HG03439 (cell line): ENCODE measurements around the gene TSPYL6.

Experiments
- ATAC-seq: cut with Tn5 transposase; IDR thresholded peaks from one replicate; pipeline ENCODE4 v1.9.1; 2021; ENCODE audit warnings: mild to moderate bottlenecking, moderate library complexity; ENCODE audit not compliant: unreplicated experiment

TSPYL6 gene

GRCh38 chr2:54259413-54260240 is 3.6 kb upstream of the TSPYL6 start:
- peak; percentile 85 for ATAC-seq

GRCh38 chr2:54258166-54258565 is 2.1 kb upstream of the TSPYL6 start:
- no peak for ATAC-seq

- no peak for ATAC-seq
These were observed 569 bp downstream of the TSPYL6 start for GRCh38 chr2:54255230-54256090.

GRCh38 chr2:54254180-54254579 is 1.8 kb downstream of the TSPYL6 start:
- no peak for ATAC-seq

GRCh38 chr2:54249629-54250028 is 6.4 kb downstream of the TSPYL6 start:
- ATAC-seq: no peak

- ATAC-seq: no peak
These were observed 8.9 kb downstream of the TSPYL6 start for GRCh38 chr2:54247115-54247514.

GRCh38 chr2:54240515-54241469 is 15.2 kb downstream of the TSPYL6 start:
- no peak for ATAC-seq

GRCh38 chr2:54239427-54239826 is 16.6 kb downstream of the TSPYL6 start:
- ATAC-seq: no peak

GRCh38 chr2:54237428-54237827 is 18.6 kb downstream of the TSPYL6 start:
- no peak for ATAC-seq

GRCh38 chr2:54233832-54234649 is 22.0 kb downstream of the TSPYL6 start:
- ATAC-seq: no peak

- ATAC-seq: no peak
These were observed 27.1 kb downstream of the TSPYL6 start for GRCh38 chr2:54228945-54229344.

- no peak for ATAC-seq
These were observed 28.2 kb downstream of the TSPYL6 start for GRCh38 chr2:54227798-54228197.

GRCh38 chr2:54226260-54226659 is 29.8 kb downstream of the TSPYL6 start:
- no peak for ATAC-seq

- ATAC-seq: no peak
These were observed 31.0 kb downstream of the TSPYL6 start for GRCh38 chr2:54224997-54225396.

- ATAC-seq: no peak
These were observed 42.9 kb downstream of the TSPYL6 start for GRCh38 chr2:54213082-54213481.

- no peak for ATAC-seq
These were observed 43.6 kb downstream of the TSPYL6 start for GRCh38 chr2:54212456-54212855.

GRCh38 chr2:54209379-54209778 is 46.6 kb downstream of the TSPYL6 start:
- ATAC-seq: no peak

- no peak for ATAC-seq
These were observed 47.4 kb downstream of the TSPYL6 start for GRCh38 chr2:54208364-54209240.

- no peak for ATAC-seq
These were observed 48.3 kb downstream of the TSPYL6 start for GRCh38 chr2:54207666-54208195.
